ENCODE measurements around the gene LRRC28.
"Not testable (repeated sequence)": the region's sequence is repeated elsewhere in the genome, so short reads cannot be mapped to it uniquely, and the experiment has no call there.

The LRRC28 gene

DNA sequence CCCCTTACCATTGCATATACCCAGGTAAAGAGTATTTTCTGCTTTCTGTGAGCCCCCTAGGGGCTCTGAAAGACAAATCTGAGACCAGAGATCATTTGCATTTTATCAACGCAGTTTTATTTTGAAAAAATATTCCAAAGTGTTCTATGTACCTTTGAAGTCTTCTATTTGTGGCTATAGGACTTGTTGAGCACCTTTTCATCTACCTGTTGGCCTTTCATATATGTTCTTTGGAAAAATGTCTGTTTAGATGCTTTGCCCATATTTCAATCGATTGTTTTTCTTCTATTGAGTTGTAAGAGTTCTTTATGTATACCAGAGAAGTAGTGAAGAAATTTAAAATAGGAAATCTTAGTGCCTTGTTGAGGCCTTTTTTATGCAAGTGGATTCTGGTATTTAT, 94.0 kb downstream of the LRRC28 start:
- no peak for DNase-seq

DNA sequence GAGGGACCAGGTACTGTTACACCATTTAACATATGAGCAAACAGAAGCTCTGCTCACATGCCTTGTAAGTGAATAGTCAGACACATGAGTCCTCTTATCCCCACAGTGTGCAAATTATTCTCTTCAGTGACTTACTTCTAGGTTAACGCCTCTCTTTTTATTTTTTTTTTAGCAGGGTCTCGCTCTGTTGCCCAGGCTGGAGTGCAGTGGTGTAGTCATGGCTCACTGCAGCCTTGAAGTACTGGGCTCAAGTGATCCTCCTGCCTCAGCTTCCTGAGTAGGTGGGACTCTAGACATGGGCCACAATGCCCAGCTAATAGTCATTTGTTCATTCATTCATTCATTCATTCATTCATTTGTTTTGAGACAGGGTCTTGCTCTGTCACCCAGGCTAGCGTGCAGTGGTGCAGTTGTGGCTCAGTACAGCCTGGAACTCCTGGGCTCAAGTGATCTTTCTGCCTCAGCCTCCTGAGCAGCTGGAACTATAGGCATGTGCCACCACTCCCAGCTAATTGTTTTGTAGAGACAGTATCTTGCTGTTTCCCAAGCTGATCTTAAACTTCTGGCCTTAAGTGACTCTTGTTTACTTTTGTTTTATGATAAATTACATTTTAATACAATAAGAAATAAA, 94.7 kb downstream of the LRRC28 start:
- DNase-seq = no peak

DNA sequence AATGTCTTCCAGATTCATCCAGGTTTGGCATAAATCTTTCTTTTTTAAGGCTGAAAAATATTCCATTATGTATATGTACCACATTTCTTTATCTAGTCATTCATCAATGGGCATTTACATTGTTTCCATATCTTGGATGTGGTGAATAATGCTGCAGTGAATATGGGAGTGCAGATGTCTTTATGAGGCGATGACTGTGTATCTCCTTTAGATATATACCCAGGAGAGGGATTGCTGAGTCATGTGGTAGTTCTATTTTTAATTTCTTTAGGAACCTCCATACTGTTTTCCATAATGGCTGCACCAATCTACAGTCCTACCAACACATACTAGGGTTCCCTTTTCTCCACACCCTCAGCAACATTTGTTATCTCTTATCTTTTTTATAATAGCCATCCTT, 96.3 kb downstream of the LRRC28 start:
- DNase-seq = no peak

DNA sequence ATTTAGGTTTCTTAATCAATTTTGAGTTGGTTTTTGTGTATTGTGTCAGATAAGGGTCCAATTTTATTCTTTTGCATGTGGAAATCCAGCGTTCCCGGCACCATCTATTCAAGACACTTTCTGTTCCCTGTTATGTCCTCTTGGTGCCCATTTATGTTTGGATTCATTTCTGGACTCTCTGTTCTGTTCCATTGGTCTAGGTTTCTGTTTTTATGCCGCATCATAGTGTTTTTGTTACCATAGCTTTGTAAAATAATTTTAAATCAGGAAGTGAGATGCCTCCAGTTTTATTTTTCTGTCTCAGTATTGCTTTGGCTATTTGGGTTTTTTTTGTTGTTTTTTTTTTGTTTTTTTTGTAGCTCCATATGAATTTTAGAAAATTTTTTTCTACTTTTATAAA, 97.1 kb downstream of the LRRC28 start:
- DNase-seq = no peak

DNA sequence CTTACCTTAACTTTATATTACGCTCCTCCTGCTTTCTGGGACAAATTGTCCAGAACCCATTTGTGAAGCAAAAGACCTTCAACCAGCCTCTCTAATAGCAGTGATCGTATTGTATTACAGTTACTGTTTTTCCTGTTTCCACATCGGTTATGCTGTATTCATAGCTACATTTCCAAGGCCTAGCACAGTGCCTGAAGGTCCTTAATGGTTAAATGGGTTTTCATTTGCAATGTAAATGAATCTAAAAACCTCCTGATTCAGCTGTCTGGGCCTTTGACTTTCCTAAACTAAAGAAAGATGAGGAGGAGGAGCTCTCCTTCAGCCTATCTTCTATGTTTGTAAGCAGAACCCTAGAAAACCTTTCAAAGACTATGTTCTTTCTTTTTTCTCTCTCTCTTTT, 99.1 kb downstream of the LRRC28 start:
- no peak for DNase-seq

DNA sequence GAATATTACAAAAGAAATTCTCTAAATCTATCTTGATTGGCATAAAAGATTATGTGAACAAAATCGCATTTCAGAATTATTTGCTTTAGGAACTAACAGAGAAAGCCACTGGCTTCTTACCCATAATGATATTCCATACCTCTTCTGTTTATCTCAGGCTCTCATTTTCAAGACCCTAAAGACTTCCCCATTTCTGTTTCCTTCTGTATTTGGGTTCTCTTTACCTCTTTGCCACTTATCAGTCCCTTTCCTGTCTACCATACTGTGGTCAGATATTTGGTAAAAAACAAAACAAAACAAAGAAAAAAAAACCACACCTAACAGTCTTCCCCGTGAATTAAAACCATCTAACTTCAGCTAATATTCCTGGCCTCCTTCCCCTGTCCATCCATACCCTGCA, 108.5 kb downstream of the LRRC28 start:
- DNase-seq = no peak

DNA sequence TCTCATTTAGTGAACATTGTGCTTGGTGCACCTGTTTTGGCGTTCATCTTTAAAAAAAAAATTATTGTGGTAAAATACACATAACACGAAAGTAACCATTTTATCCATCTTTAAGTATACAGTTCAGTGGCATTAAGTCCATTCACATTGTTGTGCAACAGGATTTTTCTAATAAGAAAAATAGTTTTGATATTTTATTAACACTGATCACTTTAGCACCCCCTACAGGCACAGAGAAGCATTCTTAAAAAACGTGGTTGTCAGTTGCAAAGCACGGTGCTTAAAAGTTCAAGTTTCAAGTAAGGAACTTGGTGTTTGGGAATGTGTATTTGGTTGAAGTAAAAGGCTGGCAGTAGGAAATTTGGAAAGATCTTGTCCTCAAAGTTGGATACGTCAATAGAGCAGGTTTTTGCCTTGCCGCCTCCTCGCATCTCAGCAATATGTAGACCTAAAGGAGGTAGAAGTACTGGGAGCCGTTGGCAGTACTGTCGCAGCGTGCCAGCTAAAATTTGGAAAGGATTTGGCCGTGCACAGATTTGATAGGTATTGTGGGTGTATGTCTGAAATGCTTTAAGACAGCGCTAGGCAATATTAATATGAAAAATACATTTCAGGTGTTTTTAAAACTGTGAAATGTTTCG, 110.4 kb downstream of the LRRC28 start:
- DNase-seq = no peak

DNA sequence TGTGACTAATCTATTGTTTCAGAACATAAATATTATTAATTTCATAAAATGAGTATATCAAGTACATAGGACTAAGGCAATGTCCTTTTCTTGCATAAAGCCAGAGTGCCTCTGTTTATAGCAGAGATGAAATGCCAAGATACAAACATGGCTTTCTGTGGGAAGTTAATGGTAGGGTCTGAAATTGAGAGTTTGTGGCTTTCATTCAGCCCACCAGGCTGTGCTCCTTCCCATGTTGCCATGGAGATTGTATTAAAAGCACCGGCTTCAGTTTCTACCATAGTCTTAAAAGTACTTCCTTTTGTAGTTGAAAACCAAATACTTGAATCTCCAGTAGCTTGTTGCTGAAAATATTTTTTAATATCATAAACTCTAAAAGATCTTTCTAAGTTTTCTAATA, 114.0 kb downstream of the LRRC28 start:
- DNase-seq = no peak

DNA sequence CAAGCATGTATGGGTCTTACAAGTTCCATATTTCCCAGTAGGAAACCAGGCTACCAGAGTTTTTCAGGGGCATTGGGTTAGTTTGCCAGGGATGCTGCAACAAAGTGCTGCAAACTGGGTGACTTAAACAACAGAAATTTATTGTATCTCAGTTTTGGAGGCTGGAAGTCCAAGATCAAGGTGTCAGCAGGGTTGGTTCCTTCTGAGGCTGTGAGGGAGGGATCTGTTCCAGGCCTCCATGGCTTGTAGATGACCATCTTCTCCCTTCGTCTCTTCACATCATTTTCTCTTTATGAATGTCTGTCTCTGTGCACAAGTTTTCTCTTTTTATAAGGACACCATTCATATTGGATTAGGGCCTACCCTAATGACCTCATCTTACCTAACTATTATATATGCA, 114.7 kb downstream of the LRRC28 start:
- DNase-seq = no peak

DNA sequence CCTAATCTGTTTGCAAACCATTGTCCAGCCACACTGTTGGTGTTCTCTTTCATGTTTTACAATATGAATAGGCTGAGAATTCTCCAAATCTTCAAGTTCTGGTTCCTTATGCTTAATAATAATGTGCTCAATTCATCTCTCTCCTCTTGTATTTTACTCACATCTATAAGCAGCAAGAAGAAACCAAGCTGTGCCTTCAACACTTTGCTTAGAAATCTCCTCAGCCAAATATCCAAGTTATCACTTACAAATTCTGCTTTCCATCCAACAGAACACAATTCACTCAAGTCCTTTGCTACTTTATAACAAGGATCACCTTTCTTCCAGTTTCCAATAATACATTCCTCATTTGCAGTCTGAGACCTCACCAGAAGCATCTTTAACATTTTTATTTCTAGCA, 117.5 kb downstream of the LRRC28 start:
- DNase-seq = no peak

DNA sequence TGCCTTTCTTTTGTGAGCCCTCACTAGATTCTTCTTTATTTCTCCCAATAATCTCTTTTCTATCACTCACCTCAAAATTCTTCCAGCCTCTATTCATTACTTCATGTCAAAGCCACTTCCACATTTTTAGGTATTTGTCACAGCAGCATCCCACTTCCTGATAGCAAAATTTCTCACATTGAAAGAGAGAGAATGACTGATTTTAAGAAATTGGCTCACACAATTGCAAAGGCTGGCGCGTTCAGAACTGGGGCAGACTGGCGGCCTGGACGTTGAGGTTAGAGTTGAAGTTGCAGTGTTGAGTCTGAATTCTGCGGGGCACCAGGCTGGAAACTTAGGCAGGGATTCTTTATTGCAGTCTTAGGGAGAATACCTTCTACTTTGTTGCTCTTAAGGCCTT, 117.9 kb downstream of the LRRC28 start:
- no peak for DNase-seq

DNA sequence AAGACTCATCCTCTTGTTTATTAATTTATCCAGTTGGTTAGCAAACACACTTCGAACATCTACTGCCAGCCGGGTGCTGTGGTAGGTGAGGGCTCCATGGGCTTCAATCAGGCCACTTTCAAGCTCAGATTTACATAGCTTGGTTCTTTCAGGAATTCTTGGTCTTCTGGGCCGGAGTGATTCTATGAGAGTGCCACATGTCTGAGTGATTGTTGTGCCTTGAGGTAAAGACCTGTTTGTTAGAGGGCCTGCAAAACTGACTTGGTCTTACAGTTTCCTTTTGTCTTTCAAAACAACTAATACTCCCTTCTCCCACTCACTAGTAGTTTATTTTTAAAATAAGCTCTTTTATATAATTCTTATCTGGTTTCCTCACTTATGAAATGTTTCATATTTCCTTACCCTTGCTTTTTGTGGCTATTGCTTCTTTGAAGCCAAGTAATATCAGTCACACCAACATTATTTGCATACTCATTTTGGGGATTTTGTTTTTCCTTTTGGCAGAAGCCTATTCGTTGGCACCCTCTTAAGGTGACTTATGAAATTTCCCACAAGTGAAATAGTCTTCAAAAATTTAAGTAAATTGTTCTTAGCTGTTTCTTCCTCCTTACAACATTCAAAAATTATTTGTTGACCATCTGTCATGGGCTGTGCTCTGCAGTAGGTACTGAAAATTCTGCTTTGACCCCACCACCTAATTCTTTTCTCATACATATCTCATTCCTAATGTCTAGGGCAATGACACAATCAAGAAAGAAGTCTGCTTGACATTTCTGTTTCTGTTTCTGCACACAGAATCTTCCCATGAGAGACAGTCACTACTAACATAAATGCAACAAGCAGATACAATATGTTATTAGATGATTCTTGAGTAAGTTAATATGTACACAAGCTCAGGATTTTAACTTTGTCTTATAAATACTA, 120.2 kb downstream of the LRRC28 start:
- DNase-seq = no peak

DNA sequence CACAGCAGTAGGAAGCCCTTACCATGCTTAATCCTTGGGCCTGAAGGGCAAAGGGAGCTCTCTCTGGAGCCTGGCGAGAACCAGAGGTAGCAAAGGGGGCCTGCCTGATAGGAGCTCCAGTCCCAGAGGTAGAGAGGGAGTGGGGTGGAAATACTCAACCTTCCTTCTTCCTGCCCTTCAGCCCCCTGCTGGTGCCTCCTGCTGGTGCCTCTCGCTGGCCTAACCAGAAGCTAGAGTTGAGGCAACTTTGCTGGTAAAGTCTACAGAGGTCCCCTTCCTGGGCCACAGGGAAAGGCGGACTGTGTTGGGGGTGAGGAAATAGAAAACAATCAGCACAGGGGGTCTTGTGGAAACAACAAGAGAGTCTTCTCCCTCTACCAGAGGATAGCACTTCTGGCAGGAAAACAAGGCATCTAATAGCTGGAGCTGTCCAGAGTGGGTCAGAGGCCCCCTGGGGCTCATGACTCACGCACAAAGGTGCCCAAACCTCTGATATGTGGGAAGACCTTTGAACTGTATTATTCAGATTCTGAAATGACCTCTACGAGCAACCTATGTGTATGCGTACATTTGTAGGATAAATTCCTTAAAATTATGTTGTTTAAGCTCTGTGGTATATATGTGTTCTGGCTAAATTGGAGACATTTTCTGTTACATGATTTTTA, 133.9 kb downstream of the LRRC28 start:
- no peak for DNase-seq

DNA sequence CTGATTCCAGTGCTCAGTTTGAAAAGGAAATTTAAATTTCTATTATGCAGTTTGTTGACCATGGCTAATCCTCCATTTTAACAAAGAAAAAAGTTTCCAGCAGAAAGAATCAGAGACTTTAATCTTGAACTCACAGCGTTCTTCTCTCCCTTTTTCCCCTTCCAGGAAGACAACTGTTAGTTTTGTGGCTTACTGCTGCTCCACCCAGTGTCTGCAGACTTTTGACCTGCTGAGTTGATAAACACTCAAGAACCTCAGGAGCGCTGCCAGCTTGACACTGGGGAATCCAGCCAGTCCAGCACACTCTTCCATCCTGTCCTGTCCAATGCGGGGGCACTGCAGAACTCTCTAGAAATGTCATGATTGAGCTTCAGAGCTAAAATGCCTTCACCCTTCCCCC, 134.6 kb downstream of the LRRC28 start:
- DNase-seq = no peak

DNA sequence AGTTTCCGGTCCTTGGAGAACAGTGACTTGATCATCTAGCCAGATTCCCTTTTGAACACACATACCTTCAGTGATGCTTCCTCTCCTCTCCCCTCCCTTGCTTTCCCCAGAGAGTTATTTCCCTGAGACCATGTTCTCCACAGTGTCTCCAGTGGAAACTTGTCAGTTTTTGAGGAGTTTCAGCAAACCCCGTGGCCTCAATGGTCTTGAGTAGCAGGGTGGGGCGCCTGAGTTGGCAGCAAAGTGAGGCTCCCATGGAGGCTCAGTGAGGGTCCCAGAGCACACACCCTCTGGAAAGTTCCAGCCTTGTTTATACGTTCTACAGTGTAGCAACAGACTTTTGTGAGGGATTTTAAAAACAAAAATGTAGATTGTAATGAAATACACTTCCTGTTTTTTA, 135.1 kb downstream of the LRRC28 start:
- no peak for DNase-seq

DNA sequence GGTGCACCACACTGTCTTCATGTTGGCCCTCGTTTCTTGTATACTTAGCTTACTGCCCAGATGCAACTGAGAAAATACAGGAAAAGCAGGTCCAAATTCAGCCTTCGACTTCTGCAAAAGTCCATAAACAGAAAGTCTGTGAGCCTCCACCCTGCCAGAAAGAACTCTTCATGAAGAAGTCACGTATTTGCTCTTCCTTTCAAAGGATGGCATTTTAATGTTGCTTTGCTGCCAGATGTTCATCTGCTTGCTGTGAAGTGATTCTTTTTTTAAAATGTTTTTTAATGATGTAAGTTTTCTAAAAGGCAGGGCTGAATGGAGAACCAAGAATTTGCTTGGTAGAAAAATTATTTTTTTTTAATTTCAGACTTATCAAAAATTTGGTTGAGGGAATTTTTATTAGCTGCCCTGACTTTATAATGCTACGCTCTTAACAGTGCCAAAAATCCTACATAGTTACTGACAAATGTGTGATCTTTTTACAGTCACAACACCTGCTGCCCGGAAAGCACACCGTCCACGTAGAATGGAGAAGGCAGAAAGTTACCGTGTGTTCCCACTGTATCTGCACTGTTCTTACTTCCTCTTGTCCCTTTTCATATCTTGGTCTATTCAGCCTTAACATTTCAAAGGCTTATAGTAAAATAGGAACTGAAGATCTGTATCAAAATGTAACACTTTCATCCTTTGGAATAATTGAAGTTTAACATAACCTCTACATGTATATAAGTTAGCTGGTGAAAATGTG, 136.3 kb downstream of the LRRC28 start:
- no peak for DNase-seq

DNA sequence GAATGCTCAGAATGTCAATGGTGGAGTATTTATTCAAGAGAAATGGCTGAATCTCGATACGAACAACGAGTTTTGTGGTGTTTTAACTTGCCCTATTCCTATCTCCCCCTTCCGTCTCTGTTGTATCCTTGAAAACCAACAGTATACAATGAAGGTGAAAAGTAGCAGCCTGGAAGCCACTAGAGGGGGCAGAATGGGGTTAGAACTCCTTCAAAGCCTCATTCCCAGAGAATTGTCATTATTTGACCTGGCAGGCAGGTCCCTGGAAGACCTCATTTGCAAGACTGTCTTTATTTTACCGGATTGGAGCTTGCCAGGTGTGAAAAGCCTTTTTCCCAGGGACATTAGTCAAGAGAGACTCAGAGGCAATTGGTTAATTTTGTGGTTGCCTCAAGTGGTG, 139.4 kb downstream of the LRRC28 start:
- no peak for DNase-seq

DNA sequence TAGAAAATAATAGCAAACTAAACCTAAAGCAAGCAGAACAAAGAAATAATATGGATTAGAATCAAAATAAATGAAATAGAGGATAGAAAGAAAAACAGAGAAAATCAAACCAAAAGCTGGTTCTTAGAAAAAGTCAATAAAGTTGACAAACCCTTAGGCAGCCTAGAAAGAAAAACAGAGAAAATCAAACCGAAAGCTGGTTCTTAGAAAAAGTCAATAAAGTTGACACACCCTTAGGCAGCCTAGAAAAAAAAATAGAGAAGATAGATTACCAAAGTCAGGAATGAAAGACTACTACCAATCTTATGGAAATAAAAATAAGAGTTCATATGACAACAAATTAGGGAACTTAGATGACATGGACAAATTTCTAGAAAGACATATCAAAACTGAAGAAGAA, 142.4 kb downstream of the LRRC28 start:
- DNase-seq = no peak

DNA sequence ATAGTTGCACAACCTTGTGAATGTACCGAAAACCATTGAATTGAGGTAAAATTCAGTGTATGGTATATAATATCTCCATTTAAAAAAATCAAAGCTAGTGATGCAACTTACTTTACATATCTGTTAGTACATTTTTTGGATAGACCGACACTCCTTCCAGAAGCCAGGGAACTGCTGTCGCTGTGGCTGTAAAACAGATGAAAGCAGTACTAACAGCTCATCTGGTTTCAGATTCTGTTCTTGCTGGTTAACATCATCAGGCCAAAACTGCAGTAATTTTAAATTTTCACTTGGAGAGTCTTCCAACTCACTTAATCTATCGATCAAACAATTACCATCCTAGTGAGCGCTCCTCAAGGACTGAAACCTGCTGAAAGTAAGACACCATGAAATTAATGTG, 145.1 kb downstream of the LRRC28 start:
- no peak for DNase-seq

DNA sequence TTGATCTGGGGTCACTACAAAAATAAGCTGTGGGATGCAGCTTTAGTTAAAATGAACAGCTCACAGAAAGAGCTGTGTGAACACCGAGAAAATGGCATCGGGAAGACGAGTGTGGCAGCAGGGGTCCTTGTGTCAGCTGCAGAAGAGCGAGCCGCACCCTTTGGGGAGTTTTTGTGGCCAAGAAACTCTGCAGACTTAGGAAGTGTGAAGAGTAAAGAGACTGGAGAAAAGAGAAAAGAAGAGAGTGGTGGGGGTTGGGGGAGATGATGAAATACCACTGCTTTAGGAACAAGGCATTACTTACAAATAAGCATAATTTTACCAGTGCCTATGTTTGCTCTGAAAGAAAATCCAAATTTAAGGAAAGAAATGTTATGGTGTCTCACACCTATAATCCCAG, 147.8 kb downstream of the LRRC28 start:
- no peak for DNase-seq

DNA sequence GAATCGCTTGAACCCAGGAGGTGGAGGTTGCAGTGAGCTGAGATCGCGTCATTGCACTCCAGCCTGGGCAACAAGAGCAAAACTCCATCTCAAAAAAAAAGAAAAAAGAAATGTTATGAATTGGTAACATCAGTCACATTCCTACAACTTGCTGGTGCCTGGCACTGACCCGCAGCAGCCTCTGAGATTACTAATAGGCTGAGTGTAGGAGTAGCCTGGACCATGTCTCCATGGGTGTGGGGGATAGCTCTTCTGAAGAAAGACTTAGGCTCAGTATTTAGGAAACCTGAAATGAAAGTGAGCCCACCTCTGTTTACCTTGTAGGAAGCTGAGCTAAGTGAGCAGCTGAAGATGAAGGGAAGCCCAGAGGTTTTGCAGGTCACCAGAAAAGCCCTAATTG, 148.3 kb downstream of the LRRC28 start:
- DNase-seq = no peak

DNA sequence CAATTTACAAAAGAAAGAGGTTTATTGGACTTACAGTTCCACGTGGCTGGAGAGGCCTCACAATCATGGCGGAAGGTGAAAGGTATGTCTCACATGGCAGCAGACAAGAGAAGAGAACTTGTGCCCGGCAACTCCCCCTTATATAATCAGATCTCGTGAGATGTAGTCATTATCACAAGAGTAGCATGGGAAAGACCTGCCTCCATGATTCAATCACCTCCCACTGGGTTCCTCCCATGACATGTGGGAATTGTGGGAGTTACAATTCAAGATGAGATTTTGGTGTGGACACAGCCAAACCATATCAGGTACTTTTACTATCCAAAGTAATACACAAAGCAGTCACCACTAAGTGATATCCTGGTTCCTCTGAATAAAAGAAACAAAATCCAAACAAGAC, 149.9 kb downstream of the LRRC28 start:
- DNase-seq = not testable (repeated sequence)
